Vagina (tissue), 2 donors: ENCODE data around the gene SMARCA4. TPM values are rescaled to one million over a fixed set of nuclear protein-coding genes. Genes with fewer than 3 reads are reported as not detected.
"Not testable (repeated sequence)": the region's sequence is repeated elsewhere in the genome, so short reads cannot be mapped to it uniquely, and the experiment has no call there.

Experiments used
- DNase-seq, 2 donors: peaks; one replicate each; pipeline ENCODE4 v3.0.0-alpha.2; 2017; ENCODE audit errors: extremely low spot score in 2 of 2
- H3K27ac ChIP-seq: fragments of 200-600 bp; sonication (generic); one replicate; pipeline ENCODE4 v1.5.1; 2019
- H3K27me3 ChIP-seq: fragments of 200-600 bp; sonication (generic); one replicate; pipeline ENCODE4 v1.5.1; 2019
- H3K36me3 ChIP-seq, 2 donors: fragments of 200-600 bp; sonication (generic); one replicate each; pipeline ENCODE4 v1.5.1; 2017 to 2019
- H3K4me1 ChIP-seq: fragments of 200-600 bp; sonication (generic); one replicate; pipeline ENCODE4 v1.5.1; 2019
- H3K4me3 ChIP-seq, 2 donors: fragments of 200-600 bp; sonication (generic); 1 replicate in 1 of 2; 2 replicates in 1 of 2; pipeline ENCODE4 v1.5.1; 2016 to 2019
- H3K9me3 ChIP-seq: fragments of 200-600 bp; sonication (generic); one replicate; pipeline ENCODE4 v1.5.1; 2019
- CTCF ChIP-seq, 3 experiments: fragments of 450-650 bp in 2 of 3; fragments of 200-600 bp in 1 of 3; sonication (generic) in 1 of 3; IDR thresholded peaks; one replicate each; pipeline ENCODE4 v1.5.1; 2017 to 2019; ENCODE audit warnings: antibody characterized with exemption in 3 of 3, mild to moderate bottlenecking in 2 of 3, moderate library complexity in 2 of 3
- POLR2A ChIP-seq, 2 donors: fragments of 450-650 bp; IDR thresholded peaks; one replicate each; pipeline ENCODE4 v1.6.1; 2017; ENCODE audit warnings: antibody characterized with exemption in 2 of 2, mild to moderate bottlenecking in 2 of 2, moderate library complexity in 2 of 2
- POLR2AphosphoS5 ChIP-seq, 2 donors: sonication (generic); formaldehyde crosslinking; IDR thresholded peaks; one replicate each; pipeline ENCODE4 v1.9.0; 2017; ENCODE audit warnings: antibody characterized with exemption in 2 of 2, mild to moderate bottlenecking in 2 of 2, low read depth in 1 of 2; ENCODE audit not compliant: insufficient read depth in 1 of 2
- intact Hi-C: fragments of 100-400 bp; cut with DNase I; formaldehyde crosslinking; loops from one replicate; pipeline ENCODE4 v1.15.1; 2023
- total RNA-seq: library from RNA; depleted of rRNA; stranded (reverse); fragments of >200 nt; gene quantifications from one replicate; pipeline ENCODE4 v1.2.3, GENCODE V29; 2016

SMARCA4 gene
- total RNA-seq, 1 donor from 2014 or later: 90.4 TPM

GRCh38 chr19:11070123-11070522 lies 109.3 kb downstream of the SMARCA4 start:
- DNase-seq: no peak
- Histone ChIP-seq H3K9me3 (no peaks in the 10 kb centered on the region), H3K27me3 (no peaks in the 10 kb centered on the region), H3K4me3 (no peak overlapping the region), H3K27ac (no peak overlapping the region), H3K36me3 (peaks cover 0 to 9% of the 10 kb centered on the region in 2 donors), H3K4me1 (peaks cover 5% of the 10 kb centered on the region)
- TF ChIP-seq CTCF (IDR thresholded peaks at IDR 0.05) (no peak), POLR2A (IDR thresholded peaks at IDR 0.05) (no peak), POLR2AphosphoS5 (IDR thresholded peaks at IDR 0.05; ENCODE audit: insufficient read depth in 1 of 2, low read depth in 1 of 2) (no peak)
- intact Hi-C loops: no loop called here

- intact Hi-C loops: no loop called here
- Histone ChIP-seq H3K36me3 (no peaks in the 10 kb centered on the region), H3K27me3 (no peaks in the 10 kb centered on the region), H3K4me3 (no peak overlapping the region), H3K27ac (no peak overlapping the region), H3K4me1 (peaks cover 5% of the 10 kb centered on the region), H3K9me3 (no peaks in the 10 kb centered on the region)
- no peak for TF ChIP-seq POLR2A (IDR thresholded peaks at IDR 0.05)
- no peak for TF ChIP-seq CTCF (IDR thresholded peaks at IDR 0.05)
- no peak for TF ChIP-seq POLR2AphosphoS5 (IDR thresholded peaks at IDR 0.05; ENCODE audit: insufficient read depth in 1 of 2, low read depth in 1 of 2)
- no peak for DNase-seq
Measured at GRCh38 chr19:11073568-11073967, 112.7 kb downstream of the SMARCA4 start.

GRCh38 chr19:11076792-11077191 lies 116.0 kb downstream of the SMARCA4 start:
- H3K9me3 ChIP-seq, H3K4me3 ChIP-seq, H3K4me1 ChIP-seq, H3K27me3 ChIP-seq, H3K27ac ChIP-seq, intact Hi-C loops, DNase-seq, H3K36me3 ChIP-seq: not testable (repeated sequence)

- H3K36me3 ChIP-seq: no peaks in the 10 kb centered on the region
- no peak for TF ChIP-seq CTCF (IDR thresholded peaks at IDR 0.05)
- no peak for TF ChIP-seq POLR2AphosphoS5 (IDR thresholded peaks at IDR 0.05; ENCODE audit: insufficient read depth in 1 of 2, low read depth in 1 of 2)
- no peak for TF ChIP-seq POLR2A (IDR thresholded peaks at IDR 0.05)
- no peaks in the 10 kb centered on the region for H3K9me3 ChIP-seq
- intact Hi-C loops: no loop called here
- no peak overlapping the region for H3K4me3 ChIP-seq
- no peaks in the 10 kb centered on the region for H3K27me3 ChIP-seq
- peaks cover 8% of the 10 kb centered on the region for H3K4me1 ChIP-seq
- H3K27ac ChIP-seq: no peak overlapping the region
- no peak for DNase-seq
Measured at GRCh38 chr19:11078893-11079292, 118.1 kb downstream of the SMARCA4 start.

GRCh38 chr19:11079999-11080398 lies 119.2 kb downstream of the SMARCA4 start:
- intact Hi-C loops: no loop called here
- peaks cover 14% of the 10 kb centered on the region for H3K4me1 ChIP-seq
- no peak overlapping the region for H3K27ac ChIP-seq
- DNase-seq: no peak
- H3K9me3 ChIP-seq: no peaks in the 10 kb centered on the region
- no peak overlapping the region for H3K4me3 ChIP-seq
- no peaks in the 10 kb centered on the region for H3K36me3 ChIP-seq
- no peaks in the 10 kb centered on the region for H3K27me3 ChIP-seq
- TF ChIP-seq POLR2A (IDR thresholded peaks at IDR 0.05) (no peak), CTCF (IDR thresholded peaks at IDR 0.05) (no peak), POLR2AphosphoS5 (IDR thresholded peaks at IDR 0.05; ENCODE audit: insufficient read depth in 1 of 2, low read depth in 1 of 2) (no peak)
